GM19328 (cell line): Measurements from ENCODE around the gene OTUD5.
"Not testable (repeated sequence)": the region's sequence is repeated elsewhere in the genome, so short reads cannot be mapped to it uniquely, and the experiment has no call there.

Experiments
- ATAC-seq: cut with Tn5 transposase; IDR thresholded peaks from one replicate; pipeline ENCODE4 v1.9.1; 2021; ENCODE audit warnings: mild to moderate bottlenecking, moderate library complexity; ENCODE audit not compliant: unreplicated experiment

OTUD5 gene, protein sequence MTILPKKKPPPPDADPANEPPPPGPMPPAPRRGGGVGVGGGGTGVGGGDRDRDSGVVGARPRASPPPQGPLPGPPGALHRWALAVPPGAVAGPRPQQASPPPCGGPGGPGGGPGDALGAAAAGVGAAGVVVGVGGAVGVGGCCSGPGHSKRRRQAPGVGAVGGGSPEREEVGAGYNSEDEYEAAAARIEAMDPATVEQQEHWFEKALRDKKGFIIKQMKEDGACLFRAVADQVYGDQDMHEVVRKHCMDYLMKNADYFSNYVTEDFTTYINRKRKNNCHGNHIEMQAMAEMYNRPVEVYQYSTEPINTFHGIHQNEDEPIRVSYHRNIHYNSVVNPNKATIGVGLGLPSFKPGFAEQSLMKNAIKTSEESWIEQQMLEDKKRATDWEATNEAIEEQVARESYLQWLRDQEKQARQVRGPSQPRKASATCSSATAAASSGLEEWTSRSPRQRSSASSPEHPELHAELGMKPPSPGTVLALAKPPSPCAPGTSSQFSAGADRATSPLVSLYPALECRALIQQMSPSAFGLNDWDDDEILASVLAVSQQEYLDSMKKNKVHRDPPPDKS

DNA sequence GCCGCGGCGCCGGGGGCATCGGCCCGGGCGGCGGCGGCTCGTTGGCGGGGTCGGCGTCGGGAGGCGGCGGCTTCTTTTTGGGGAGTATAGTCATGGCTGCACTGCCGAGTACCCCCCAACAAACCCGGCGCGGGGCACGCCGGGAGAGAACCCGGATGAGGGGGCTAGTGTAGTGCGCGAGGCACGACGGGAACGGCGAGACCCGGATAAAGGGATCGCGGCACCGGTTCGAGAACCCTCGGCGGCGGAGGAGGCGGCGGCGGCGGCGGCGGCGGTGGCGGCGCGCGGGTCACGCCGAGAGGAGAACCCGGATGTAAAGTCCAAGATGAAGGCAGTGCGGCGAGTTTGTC is at the start of gene OTUD5:
Gene OTUD5, minus strand, starts transcription at position 131 of the 350 bp plus-strand sequence. Its CDS starts 37 bp downstream, at position 94.
- ATAC-seq = no peak

DNA sequence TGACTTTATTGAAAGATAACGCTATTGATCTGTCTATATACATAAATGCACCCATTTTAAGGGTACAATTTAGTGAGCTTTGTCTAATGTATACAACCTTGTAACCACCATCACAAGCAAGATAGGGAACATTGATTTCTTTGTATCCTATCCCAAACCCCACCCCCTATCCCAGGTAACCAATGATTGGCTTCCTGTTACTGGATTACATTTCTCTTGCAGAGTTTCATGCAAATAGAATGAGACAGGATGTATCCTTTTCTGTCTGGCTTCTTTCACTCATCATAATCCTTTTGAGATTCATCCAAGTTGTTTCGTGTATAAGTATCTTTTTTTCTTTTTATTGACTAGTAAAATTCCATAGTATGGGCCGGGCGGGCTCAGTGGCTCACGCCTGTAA is 46.3 kb upstream of the OTUD5 start:
- ATAC-seq = no peak

DNA sequence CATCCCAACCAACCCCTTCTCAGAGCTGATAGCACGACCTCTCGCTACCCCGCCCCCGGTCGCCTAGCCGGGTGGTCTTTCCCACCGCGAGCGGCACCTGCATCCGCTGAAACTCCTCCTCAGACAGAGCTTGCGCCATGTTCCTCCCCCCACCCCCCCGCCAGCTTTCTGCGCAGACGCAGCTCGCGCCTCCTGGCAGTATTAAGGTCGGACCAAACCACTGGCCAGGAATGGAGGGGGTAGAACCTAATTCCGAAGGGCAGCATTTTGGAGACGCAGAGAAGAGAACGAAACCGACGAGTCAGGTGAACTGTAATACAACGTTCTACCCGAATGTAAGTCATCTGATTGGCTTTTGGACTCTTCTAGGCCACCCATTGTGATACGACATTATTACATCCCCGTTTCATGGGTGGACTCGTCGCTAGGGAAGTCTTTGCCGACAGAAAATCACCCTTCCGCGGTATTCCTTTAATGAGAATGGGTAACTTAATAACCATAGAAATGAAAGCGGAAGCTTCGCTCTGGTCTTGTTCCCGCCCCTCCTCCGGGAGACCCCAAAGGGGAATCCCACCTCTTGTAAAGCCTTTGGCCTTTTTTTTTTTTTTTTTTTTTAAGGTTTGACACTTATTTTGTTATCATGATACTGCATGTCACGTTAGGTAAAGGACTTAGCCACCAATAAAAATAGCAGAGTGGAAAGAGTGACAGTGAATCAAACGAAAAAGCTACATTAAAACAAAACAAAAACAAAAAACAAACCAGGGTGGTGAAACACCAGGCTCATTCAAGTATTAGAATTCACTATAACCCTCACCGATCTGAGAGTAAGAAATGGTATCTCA is 44.9 kb upstream of the OTUD5 start, which contains the start of gene GRIPAP1:
Gene GRIPAP1, minus strand, starts transcription at position 174 of the 845 bp plus-strand sequence. Its CDS starts 35 bp downstream, at position 139.
- ATAC-seq = peak; percentile 62

DNA sequence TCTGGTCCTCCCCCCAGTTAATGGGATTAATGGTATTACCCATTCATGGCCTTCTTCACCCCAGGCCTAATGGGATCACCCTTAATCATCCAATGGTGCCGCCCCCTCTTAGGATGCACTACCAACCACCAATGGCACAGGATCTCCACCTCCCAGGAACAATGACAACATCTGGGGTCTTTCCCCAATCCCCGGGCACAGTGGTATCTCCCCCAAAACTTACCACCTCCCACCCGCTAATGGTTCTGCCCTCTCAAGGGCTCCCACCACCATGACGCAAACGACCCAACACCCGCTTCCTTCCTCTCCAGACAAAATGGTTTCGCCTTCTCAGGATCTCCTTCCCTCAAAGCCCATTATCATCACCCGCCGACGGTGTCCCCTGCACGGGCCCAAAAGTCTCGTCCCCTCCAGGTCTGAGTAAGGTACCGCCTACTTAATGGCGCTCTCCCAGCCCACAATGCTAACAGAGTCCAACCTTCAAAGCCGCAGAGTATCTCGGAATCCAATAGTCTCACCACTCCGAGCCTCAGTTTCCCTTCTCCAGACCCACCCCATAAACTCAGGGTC is 44.2 kb upstream of the OTUD5 start:
- ATAC-seq = peak; percentile 9

DNA sequence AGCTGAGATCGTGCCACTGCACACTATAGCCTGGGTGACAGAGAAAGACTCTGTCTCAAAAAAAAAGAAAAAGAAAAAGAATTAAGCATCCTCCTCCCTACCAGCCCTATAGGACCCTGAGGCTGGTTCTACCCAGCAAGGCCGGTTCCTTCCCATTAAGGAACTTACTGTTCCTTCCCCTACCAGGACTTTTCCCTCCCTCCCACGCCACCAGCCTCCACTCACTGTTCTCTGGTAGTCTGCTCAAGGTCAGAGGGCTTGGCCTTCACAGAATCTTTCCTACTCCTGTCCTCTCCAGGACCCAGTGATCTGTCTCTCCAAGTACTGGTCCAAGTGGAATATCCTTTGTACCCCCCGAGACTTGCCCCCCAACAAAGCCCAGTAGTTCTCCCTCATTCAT is 43.2 kb upstream of the OTUD5 start:
- no peak for ATAC-seq

DNA sequence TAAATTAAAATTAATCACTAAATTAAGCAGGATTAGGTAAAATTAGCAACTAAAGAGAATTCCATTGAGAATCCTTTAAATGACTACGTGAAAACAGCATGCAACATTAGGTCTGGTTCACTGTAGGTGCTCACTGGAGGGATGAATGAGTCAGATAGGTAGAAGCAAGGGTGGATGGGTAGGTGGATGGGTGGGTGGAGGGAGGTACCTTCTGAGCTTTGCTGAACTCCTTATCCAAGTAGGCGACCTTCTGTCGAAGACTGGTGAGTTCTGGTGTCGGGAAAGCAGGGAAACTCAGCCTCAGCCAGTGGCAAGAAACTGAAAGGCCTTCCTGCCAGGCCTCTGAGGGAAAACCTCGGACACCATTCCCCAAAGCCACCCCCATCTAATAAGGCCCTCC is 41.6 kb upstream of the OTUD5 start:
- no peak for ATAC-seq

DNA sequence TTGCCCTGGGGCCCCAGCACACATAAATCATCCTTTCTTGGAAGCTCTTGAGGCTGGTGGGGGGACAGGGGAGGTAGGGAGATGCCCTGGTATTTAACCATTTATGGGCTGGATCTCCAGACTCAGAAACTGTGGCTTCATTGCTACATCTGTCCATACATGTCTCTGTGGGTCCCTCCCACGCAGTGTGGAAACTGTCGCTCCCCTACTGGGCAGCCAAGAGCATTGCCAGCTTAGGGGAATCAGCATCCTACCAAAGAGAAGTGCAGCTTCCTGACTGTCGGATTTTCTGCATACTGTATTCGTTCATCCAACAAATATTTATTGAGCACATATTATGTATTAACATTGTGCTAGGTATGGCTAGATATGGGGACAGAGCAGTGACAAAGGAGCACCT is 41.0 kb upstream of the OTUD5 start:
- no peak for ATAC-seq

DNA sequence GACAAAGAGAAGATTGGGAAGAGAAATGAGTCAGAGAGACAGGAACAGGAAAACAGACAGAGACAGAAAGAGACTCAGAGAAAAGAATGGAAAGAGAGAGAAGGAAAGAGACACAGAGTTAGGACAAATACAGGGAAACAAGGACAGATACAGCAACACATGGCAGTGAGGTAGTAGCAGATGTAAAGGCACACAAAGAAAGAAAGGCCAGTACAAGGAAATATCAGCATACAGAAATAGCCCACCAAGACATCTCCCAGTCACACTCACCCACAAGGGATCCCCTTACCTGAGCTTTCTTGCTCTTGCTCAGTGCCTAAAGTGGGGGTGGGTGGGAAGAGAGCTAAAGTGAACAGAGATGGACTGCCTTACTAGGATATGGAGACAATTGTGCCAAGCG is 40.5 kb upstream of the OTUD5 start:
- ATAC-seq = no peak

DNA sequence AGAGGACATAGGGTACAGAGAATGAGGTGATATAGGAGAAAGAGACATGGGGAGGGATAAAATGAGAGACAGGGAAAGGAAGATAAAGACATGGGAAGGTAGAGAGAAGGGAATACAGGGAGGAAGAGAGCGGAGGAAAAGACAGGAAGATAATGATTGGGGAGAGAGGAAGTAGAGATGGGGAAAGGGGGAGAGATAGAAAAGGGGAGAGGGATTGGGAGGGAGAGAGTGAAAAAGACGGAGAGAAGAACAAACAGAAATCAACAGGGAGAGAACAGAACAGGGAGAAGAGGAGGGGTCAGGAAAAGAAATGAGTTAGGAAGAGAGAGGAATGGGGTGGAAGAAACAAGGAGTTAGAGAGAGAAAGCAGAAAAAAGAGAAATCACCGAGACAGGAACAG is 40.0 kb upstream of the OTUD5 start:
- no peak for ATAC-seq

DNA sequence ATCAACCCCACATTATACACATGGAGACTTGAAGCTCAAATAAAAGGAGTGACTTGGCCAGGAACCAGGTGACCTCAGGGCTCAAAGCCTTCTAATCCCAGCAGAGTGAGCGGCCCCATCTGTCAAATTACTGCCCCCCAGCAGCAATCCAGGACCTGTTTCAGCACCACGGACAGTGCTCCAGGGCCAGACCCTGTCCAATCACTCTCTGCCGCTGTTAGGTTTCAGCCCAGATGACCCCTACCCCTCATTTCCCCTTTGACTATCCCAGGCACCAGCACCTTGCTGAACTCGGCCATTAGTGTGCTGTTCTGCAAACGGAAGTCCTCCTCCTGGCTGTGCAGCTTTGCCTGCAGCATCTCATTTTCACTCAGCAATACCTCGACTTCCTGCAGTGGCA is 39.6 kb upstream of the OTUD5 start:
- ATAC-seq = no peak

DNA sequence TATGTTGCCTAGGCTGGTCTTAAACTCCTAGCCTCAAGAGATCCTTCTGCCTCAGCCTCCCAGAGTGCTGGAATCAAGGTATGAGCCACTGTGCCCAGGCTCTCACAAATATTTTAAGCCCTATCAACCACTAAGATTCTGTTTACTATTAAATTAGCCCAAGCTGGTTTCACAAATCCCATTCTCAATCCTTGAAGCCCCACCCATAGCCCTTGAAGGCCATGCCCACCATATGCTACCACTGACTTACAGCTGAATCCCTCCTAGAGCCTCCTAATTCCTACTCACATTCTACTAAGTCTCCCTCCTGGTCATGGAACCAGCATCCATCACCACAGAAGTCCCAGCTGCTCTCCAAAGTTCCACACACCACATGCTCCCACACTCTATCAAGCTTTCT is 34.9 kb upstream of the OTUD5 start:
- ATAC-seq = no peak

DNA sequence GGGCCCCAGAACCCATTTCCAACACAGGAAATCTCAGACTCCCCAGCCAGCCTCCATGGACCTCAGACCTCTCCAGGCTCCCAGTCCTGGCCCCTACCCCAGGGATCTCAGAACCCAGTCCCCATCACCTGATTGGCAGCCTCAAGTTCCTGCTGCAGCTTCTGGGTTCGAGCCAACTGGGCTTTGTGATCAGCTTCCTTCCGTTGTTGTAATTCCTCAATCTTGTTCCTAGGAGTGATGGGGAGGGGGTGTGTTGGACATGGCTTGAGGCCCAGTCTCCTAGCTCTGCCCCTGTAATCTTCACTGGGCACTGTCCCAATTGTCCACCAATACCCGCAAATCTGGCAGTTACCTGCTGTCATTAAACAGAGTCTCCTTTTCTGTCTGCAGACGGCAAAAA is 32.1 kb upstream of the OTUD5 start:
- ATAC-seq = no peak

DNA sequence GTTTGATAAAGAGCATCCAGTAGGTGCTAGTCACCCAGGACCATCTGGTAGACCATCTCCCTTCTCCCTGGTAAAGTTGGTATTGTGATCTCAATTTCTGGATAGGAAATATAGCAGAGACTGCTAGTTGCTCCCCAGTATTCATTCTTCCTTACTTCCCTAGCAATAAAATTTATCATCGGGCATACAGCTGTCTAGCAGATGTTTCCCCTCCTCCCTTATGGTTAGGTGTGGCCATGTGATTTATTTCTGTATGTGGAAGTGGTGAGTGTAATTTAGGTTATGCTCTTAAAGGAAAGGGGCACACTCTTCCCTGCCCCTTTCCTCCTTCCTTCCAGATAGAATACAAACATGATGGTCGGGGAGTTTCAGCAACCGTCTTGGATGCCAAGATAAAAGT is 26.5 kb upstream of the OTUD5 start:
- no peak for ATAC-seq

DNA sequence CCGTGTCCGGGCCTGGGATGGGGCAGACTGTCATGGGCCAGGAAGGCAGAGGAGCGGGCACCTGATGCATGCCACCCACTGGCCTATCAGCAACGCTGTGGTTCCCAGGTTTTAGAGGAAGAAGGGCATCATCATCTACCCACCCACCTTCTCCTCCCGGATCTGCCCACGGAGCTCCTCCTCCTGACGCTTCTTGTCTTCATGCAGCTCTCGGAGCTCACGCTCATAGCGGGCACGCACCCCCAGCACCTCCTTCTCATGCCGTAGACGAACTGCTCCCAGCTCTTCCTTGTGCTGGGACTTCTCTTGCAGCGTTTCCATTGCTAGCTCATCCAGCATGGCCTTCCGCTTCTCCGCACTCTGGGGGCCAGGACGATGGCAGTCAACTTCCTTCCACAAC is 25.7 kb upstream of the OTUD5 start:
- no peak for ATAC-seq

DNA sequence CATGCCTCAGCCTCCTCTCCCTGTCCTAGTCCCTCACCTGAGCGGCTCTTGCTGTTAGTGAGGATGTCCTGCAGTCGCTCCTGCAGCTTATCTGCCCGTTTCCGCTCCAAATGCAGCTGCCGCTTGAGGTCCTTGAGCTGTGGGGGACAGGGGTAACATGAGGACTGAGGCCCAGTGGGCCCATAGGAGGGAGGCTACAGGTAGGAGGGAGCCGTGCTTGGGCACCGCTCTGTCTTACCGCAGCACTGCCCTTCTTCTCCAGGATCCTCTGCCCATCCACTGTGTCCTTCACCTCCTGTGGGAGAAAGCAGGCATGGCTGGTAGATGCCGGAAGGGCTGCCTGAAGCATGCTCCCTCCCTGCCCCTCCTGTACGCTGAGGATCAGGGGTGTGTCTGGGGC is 23.8 kb upstream of the OTUD5 start:
- no peak for ATAC-seq

DNA sequence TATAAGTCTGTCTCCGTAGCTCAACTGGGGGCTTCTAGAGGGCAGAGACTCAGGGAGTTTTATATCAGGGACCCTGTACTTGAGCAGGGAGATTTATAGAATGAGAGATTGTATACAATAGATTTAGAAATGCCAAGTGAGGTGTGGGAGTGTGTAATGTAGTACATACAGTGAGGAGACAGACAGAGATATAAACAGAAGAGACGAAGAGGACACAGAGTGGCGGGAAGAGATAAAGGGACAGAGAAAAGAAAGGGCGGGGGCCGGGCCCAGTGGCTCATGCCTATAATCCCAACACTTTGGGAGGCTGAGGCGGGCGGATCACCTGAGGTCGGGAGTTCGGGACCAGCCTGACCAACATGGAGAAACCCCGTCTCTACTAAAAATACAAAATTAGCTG is 22.9 kb upstream of the OTUD5 start:
- ATAC-seq = not testable (repeated sequence)

DNA sequence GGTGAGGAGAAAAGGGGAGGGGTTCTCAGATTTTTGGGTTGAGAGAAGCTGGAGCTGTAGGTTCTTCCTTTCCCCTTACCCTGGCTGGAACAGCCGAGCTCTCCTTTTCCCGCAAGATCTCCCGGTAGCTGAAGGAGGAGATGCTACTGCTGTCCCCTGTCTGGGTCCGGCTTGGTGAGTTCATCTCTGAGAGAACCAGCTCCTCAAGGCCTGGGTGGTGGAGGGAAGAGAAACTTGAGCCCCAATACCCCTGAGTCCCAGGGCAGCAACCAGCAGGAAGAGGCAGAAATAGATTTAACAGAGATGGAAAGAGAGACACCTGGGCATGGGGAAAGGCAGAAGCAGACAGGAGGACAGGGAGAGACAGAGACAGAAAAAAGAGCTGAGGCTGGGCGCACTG is 20.8 kb upstream of the OTUD5 start:
- ATAC-seq = no peak

DNA sequence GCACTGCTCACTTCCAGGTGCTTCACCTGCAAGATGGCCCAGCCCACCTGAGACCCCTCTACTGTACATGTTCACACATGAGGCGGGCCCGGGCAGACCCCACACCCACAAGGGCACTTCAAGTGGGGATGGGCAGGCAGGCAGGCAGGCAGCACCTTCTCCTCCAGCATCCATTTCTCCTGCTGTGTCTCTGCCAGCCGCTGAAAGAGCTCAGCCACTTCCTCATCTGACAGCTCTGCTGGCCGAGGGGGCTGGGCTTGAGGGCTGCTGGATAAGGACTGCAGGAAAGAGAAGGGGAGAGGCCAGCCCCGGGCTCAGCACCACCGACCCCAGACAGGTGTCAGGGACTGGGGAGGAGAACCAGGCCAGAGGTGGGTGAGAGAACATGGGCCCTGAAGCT is 18.7 kb upstream of the OTUD5 start:
- ATAC-seq = no peak

DNA sequence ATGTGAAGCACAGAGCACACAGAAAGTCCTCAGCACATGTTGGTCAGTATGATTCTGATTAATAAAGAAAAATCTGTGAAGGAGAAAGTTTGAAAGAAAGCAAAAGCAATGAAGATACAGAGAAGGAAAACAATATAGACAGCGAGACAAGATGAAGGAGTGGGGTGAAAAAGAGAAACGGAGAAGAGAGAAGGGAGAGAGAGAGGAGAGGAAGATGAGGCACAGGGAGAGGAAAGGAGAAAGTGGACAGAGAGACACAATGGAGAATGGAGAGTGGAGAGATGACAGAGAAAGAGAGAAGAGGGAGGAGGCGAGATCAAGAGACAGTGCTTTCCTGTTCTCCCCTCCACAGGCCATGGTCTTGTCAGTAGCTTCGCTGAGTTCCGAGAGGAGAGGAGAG is 18.1 kb upstream of the OTUD5 start:
- ATAC-seq = no peak

DNA sequence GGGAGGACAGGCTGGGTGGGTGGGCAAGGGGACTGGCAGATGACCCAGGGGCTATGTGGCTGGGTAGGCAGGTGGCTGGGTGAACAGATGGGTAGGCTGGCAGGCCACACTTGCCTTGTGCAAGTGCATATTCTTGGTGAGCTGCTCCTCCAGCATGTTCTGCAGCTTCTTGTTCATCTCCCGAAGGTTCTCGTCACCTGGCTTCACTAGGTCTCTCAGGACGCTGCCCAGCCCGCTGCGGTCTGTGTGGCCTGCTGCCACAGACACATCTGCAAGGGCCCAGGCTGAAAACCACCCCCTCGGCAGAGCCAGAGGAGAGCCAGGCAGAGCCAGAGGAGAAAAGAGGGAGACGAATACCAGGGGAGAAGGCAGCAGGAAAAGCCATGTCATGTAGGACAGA is 17.6 kb upstream of the OTUD5 start:
- no peak for ATAC-seq

DNA sequence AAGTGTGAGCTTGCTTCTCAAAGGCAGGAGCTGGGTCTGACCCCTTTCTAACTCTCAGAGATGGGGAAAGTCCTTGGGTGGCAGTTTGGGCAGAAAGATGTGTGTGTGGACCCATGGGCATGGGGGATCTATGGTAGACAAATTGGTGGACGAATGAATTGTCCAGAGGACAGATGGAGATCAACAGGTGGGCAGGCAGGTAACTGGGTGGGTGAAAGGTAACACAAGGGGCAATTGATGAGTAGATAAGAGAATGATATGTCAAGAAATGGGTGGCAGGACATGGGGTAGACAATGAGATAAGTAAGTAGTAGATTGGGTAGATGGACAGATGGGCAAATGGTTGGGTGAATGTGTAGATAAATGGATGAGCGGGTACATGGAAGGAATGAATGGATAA is 17.2 kb upstream of the OTUD5 start:
- no peak for ATAC-seq

DNA sequence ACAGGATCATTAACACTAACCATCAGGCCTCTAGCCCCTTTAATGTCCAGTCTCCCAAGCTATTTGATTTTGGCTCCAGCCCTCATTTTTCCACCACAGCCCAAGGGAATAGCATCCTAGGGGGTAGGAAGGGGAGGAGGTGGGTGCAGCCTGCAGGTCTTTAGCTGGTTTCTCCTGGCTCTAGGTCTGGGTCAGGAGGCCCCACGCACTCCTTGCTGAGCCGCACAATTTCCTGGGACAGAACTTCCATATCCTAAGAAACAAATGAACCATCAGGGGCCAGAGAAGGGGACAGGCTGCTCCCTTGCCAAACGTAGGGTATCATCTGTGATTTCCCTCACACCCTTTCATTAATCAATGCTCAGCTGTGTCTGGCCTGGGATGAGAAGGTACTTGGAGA is 16.6 kb upstream of the OTUD5 start:
- ATAC-seq = no peak
